Measurements from ENCODE around the gene ARMC2. TPM values are rescaled to one million over a fixed set of nuclear protein-coding genes. Genes with fewer than 3 reads are reported as not detected.
A peak's percentile ranks its signal among the peaks of the same experiment; 100 is the strongest.

Gene ARMC2
- total RNA-seq, 1 donor from 2014 or later = 5.2 TPM

DNA sequence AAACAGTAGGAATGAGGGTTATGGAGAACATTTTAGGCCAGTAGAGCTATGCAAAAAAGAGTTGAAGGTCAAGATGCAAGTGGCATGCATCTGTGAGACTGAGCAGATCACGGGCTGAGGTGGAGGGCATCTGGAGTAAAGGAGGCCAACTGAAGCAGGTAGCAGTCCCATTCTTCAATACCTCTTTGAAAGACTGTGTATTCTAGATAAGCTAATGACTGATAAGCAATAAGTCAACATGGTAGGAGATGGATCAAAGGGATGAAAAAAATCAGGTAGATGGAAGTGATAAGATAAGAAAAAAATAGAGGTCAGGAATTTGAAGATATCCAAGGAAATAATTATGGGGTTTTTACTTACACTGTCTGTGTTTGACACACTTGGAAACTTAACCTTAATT, 55.6 kb downstream of the ARMC2 start:
- H3K4me1 ChIP-seq (ENCODE audit: insufficient read depth, low read length) = no peaks in the 10 kb centered on the region
- peak; percentile 13 for FAIRE-seq
- Mint-ChIP-seq H3K27me3 (ENCODE audit: low read depth, unreplicated experiment) (no peaks in the 10 kb centered on the region), H3K36me3 (ENCODE audit: low read depth, unreplicated experiment) (no peaks in the 10 kb centered on the region), H3K4me1 (ENCODE audit: low read depth, unreplicated experiment) (peaks cover 8% of the 10 kb centered on the region), H3K4me3 (ENCODE audit: unreplicated experiment) (no peak overlapping the region), H3K9me3 (ENCODE audit: unreplicated experiment) (no peaks in the 10 kb centered on the region), H3K27ac (ENCODE audit: unreplicated experiment) (no peak overlapping the region)
- TF ChIP-seq, protein P1, sequence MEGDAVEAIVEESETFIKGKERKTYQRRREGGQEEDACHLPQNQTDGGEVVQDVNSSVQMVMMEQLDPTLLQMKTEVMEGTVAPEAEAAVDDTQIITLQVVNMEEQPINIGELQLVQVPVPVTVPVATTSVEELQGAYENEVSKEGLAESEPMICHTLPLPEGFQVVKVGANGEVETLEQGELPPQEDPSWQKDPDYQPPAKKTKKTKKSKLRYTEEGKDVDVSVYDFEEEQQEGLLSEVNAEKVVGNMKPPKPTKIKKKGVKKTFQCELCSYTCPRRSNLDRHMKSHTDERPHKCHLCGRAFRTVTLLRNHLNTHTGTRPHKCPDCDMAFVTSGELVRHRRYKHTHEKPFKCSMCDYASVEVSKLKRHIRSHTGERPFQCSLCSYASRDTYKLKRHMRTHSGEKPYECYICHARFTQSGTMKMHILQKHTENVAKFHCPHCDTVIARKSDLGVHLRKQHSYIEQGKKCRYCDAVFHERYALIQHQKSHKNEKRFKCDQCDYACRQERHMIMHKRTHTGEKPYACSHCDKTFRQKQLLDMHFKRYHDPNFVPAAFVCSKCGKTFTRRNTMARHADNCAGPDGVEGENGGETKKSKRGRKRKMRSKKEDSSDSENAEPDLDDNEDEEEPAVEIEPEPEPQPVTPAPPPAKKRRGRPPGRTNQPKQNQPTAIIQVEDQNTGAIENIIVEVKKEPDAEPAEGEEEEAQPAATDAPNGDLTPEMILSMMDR (IDR thresholded peaks at IDR 0.05; ENCODE audit: insufficient read depth, low read depth, low read length) = no peak
- TF ChIP-seq EZH2 (IDR thresholded peaks at IDR 0.05; ENCODE audit: insufficient read depth, low read length) = no peak
- no peaks in the 10 kb centered on the region for H3K27me3 ChIP-seq (ENCODE audit: insufficient read depth, low read length)
- H3K79me2 ChIP-seq (ENCODE audit: insufficient read depth, low read length) = no peaks in the 10 kb centered on the region
- DNase-seq (ENCODE audit: low read depth) = no peak
- no peaks in the 10 kb centered on the region for H3K9me3 ChIP-seq (ENCODE audit: insufficient read depth, low read depth, low read length)
- no peaks in the 10 kb centered on the region for H3K36me3 ChIP-seq (ENCODE audit: insufficient read depth, low read length)
- H2AFZ ChIP-seq (ENCODE audit: low read depth, low read length) = no peak overlapping the region
- no peak overlapping the region for H3K9ac ChIP-seq (ENCODE audit: low read length)
- no peaks in the 10 kb centered on the region for H4K20me1 ChIP-seq (ENCODE audit: insufficient read depth, low read length)
- no peak overlapping the region for H3K4me2 ChIP-seq (ENCODE audit: low read length)
- H3K27ac ChIP-seq (ENCODE audit: low read depth, low read length) = no peak overlapping the region
- no peak overlapping the region for H3K4me3 ChIP-seq (ENCODE audit: insufficient read depth, low read depth, low read length)

- H3K27me3 Mint-ChIP-seq (ENCODE audit: low read depth, unreplicated experiment) = no peaks in the 10 kb centered on the region
- Histone ChIP-seq H3K36me3 (ENCODE audit: insufficient read depth, low read length) (no peaks in the 10 kb centered on the region), H4K20me1 (ENCODE audit: insufficient read depth, low read length) (no peaks in the 10 kb centered on the region), H3K4me3 (ENCODE audit: insufficient read depth, low read depth, low read length) (no peak overlapping the region), H2AFZ (ENCODE audit: low read depth, low read length) (no peak overlapping the region), H3K4me1 (ENCODE audit: insufficient read depth, low read length) (no peaks in the 10 kb centered on the region), H3K4me2 (ENCODE audit: low read length) (no peak overlapping the region), H3K27ac (ENCODE audit: low read depth, low read length) (no peak overlapping the region), H3K9ac (ENCODE audit: low read length) (no peak overlapping the region), H3K27me3 (ENCODE audit: insufficient read depth, low read length) (no peaks in the 10 kb centered on the region), H3K9me3 (ENCODE audit: insufficient read depth, low read depth, low read length) (no peaks in the 10 kb centered on the region), H3K79me2 (ENCODE audit: insufficient read depth, low read length) (no peaks in the 10 kb centered on the region)
- no peak overlapping the region for H3K4me3 Mint-ChIP-seq (ENCODE audit: unreplicated experiment)
- no peak for DNase-seq (ENCODE audit: low read depth)
- TF ChIP-seq EZH2 (IDR thresholded peaks at IDR 0.05; ENCODE audit: insufficient read depth, low read length) = no peak
- TF ChIP-seq, protein P1 (IDR thresholded peaks at IDR 0.05; ENCODE audit: insufficient read depth, low read depth, low read length) = no peak
- H3K36me3 Mint-ChIP-seq (ENCODE audit: low read depth, unreplicated experiment) = no peaks in the 10 kb centered on the region
- no peaks in the 10 kb centered on the region for H3K9me3 Mint-ChIP-seq (ENCODE audit: unreplicated experiment)
- no peak overlapping the region for H3K27ac Mint-ChIP-seq (ENCODE audit: unreplicated experiment)
- peaks cover 8% of the 10 kb centered on the region for H3K4me1 Mint-ChIP-seq (ENCODE audit: low read depth, unreplicated experiment)
- no peak for FAIRE-seq
Measured at GRCh38 chr6:108904741-108905140, 56.5 kb downstream of the ARMC2 start.

DNA sequence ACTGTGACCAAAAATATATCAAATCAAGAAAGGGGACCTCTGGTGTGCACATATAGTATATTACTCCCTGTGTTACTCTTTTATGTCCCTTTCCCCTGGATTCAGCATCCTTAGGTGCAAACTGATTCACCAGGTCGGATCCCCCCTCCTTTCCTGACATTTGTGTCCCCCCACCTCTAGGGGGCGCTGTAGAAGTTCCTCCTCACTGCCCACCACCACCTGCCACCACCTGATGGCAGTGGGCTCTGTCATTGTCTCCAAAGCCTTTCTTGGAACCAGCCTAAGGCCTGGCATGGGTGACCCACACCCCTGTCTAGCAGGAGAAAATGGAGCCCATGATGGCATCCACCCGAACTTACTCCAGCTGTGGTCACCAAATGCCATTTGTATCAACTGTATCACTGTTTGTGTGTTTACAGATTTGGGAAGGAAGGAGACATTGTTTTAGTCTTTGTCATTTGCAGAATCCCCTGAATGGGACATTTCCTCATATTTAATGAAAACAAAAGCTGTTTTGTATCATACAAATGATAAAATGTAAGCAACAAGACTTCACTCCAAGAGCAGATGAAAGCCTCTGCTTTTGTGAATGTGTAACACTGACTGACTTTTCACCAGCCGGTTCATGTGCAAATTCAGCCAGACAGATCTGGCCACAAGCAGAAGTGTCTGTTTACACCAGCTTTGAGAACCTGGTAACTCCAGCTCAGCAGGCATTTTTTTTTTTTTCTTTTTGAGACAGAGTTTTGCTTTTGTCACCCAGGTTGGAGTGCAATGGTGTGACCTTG, 66.2 kb downstream of the ARMC2 start:
- Histone ChIP-seq H2AFZ (ENCODE audit: low read depth, low read length) (no peak overlapping the region), H3K9me3 (ENCODE audit: insufficient read depth, low read depth, low read length) (no peaks in the 10 kb centered on the region), H3K79me2 (ENCODE audit: insufficient read depth, low read length) (no peaks in the 10 kb centered on the region), H3K4me2 (ENCODE audit: low read length) (no peak overlapping the region), H3K36me3 (ENCODE audit: insufficient read depth, low read length) (no peaks in the 10 kb centered on the region), H3K27me3 (ENCODE audit: insufficient read depth, low read length) (no peaks in the 10 kb centered on the region), H3K4me3 (ENCODE audit: insufficient read depth, low read depth, low read length) (no peak overlapping the region), H3K27ac (ENCODE audit: low read depth, low read length) (no peak overlapping the region), H3K9ac (ENCODE audit: low read length) (no peak overlapping the region), H3K4me1 (ENCODE audit: insufficient read depth, low read length) (no peaks in the 10 kb centered on the region), H4K20me1 (ENCODE audit: insufficient read depth, low read length) (no peaks in the 10 kb centered on the region)
- H3K4me1 Mint-ChIP-seq (ENCODE audit: low read depth, unreplicated experiment) = no peaks in the 10 kb centered on the region
- no peak for DNase-seq (ENCODE audit: low read depth)
- peaks cover 2% of the 10 kb centered on the region for H3K36me3 Mint-ChIP-seq (ENCODE audit: low read depth, unreplicated experiment)
- no peaks in the 10 kb centered on the region for H3K9me3 Mint-ChIP-seq (ENCODE audit: unreplicated experiment)
- H3K4me3 Mint-ChIP-seq (ENCODE audit: unreplicated experiment) = no peak overlapping the region
- no peak for FAIRE-seq
- no peaks in the 10 kb centered on the region for H3K27me3 Mint-ChIP-seq (ENCODE audit: low read depth, unreplicated experiment)
- no peak for TF ChIP-seq EZH2 (IDR thresholded peaks at IDR 0.05; ENCODE audit: insufficient read depth, low read length)
- TF ChIP-seq, protein P1 (IDR thresholded peaks at IDR 0.05; ENCODE audit: insufficient read depth, low read depth, low read length) = peak; percentile 28
- no peak overlapping the region for H3K27ac Mint-ChIP-seq (ENCODE audit: unreplicated experiment)
